ENCODE data around the gene PHF20. TPM values are rescaled to one million over a fixed set of nuclear protein-coding genes. Genes with fewer than 3 reads are reported as not detected.
A peak's percentile ranks its signal among the peaks of the same experiment; 100 is the strongest.

The PHF20 gene
- polyA plus RNA-seq, 1 donor from 2014 or later: 49.2 TPM

DNA sequence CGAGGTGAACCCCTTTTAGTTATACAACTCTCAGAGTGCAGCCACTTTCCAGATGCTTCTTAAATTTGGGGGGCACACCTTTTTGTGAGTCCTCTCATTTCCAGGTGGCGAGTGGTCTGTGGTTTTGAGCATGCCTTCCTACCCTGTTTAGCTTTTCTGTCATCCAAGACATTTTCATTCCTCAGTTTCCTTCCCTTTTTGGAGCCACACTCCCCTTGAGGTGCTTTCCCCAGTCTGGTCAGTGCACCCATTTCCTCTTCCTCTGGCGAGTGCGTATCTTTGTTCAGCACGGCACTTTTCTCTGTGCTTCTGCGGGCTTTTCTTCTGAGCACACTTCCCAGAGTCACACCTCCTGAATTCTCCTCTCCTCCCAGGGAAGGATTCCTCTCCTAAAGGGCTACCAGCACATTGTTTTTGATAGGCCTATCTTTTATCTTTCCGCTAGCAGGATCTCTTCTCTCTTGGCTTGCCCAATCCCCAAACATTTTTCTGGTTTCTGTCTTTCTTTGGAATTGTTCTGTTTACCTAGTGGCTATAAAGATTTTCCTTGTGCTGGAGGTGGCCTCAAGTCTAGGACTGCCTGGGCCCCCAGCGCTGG lies 1.4 kb downstream of the PHF20 start:
- peaks cover 43% of the 10 kb centered on the region for H3K79me2 ChIP-seq (replicated peaks; ENCODE audit: insufficient read depth, low read length)
- no peaks in the 10 kb centered on the region for H4K20me1 ChIP-seq (ENCODE audit: insufficient read depth)
- no peak overlapping the region for H2AFZ ChIP-seq (ENCODE audit: low read depth, low read length)
- no peaks in the 10 kb centered on the region for H3F3A ChIP-seq (ENCODE audit: insufficient read depth, low read length, poor library complexity, severe bottlenecking)
- no peaks in the 10 kb centered on the region for H3K9me3 ChIP-seq (ENCODE audit: low read length)
- H3K27ac ChIP-seq (ENCODE audit: low read length): no peak overlapping the region
- no peaks in the 10 kb centered on the region for H3K36me3 ChIP-seq (ENCODE audit: insufficient read depth, low read length)
- H3K4me2 ChIP-seq (ENCODE audit: low read length): peak overlapping the region; percentile 92
- TF ChIP-seq POLR2AphosphoS5 (IDR thresholded peaks at IDR 0.05): no peak
- TF ChIP-seq, protein P1, sequence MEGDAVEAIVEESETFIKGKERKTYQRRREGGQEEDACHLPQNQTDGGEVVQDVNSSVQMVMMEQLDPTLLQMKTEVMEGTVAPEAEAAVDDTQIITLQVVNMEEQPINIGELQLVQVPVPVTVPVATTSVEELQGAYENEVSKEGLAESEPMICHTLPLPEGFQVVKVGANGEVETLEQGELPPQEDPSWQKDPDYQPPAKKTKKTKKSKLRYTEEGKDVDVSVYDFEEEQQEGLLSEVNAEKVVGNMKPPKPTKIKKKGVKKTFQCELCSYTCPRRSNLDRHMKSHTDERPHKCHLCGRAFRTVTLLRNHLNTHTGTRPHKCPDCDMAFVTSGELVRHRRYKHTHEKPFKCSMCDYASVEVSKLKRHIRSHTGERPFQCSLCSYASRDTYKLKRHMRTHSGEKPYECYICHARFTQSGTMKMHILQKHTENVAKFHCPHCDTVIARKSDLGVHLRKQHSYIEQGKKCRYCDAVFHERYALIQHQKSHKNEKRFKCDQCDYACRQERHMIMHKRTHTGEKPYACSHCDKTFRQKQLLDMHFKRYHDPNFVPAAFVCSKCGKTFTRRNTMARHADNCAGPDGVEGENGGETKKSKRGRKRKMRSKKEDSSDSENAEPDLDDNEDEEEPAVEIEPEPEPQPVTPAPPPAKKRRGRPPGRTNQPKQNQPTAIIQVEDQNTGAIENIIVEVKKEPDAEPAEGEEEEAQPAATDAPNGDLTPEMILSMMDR (IDR thresholded peaks at IDR 0.05; ENCODE audit: poor library complexity, severe bottlenecking): no peak
- TF ChIP-seq EP300 (conservative IDR thresholded peaks at IDR 0.05; ENCODE audit: poor library complexity, severe bottlenecking): no peak
- TF ChIP-seq, protein P2, sequence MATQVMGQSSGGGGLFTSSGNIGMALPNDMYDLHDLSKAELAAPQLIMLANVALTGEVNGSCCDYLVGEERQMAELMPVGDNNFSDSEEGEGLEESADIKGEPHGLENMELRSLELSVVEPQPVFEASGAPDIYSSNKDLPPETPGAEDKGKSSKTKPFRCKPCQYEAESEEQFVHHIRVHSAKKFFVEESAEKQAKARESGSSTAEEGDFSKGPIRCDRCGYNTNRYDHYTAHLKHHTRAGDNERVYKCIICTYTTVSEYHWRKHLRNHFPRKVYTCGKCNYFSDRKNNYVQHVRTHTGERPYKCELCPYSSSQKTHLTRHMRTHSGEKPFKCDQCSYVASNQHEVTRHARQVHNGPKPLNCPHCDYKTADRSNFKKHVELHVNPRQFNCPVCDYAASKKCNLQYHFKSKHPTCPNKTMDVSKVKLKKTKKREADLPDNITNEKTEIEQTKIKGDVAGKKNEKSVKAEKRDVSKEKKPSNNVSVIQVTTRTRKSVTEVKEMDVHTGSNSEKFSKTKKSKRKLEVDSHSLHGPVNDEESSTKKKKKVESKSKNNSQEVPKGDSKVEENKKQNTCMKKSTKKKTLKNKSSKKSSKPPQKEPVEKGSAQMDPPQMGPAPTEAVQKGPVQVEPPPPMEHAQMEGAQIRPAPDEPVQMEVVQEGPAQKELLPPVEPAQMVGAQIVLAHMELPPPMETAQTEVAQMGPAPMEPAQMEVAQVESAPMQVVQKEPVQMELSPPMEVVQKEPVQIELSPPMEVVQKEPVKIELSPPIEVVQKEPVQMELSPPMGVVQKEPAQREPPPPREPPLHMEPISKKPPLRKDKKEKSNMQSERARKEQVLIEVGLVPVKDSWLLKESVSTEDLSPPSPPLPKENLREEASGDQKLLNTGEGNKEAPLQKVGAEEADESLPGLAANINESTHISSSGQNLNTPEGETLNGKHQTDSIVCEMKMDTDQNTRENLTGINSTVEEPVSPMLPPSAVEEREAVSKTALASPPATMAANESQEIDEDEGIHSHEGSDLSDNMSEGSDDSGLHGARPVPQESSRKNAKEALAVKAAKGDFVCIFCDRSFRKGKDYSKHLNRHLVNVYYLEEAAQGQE (IDR thresholded peaks at IDR 0.05; ENCODE audit: borderline replicate concordance): no peak
- no peak for TF ChIP-seq TAF1 (IDR thresholded peaks at IDR 0.05; ENCODE audit: low read depth)
- no peak for TF ChIP-seq SMC3 (conservative IDR thresholded peaks at IDR 0.05; ENCODE audit: poor library complexity)
- TF ChIP-seq EZH2 (IDR thresholded peaks at IDR 0.05; ENCODE audit: borderline replicate concordance, insufficient read depth, low read length, poor library complexity, severe bottlenecking): no peak
- no peak for TF ChIP-seq RAD21 (conservative IDR thresholded peaks at IDR 0.05)
- no peak for TF ChIP-seq MXI1 (conservative IDR thresholded peaks at IDR 0.05; ENCODE audit: poor library complexity, severe bottlenecking)
- no peaks in the 10 kb centered on the region for H3K27me3 ChIP-seq (ENCODE audit: insufficient read depth, low read depth, low read length)
- no peaks in the 10 kb centered on the region for H3K9me2 ChIP-seq (ENCODE audit: insufficient read depth, low read length)
- peak overlapping the region; percentile 72 for H3K9ac ChIP-seq (ENCODE audit: low read length)
- peak overlapping the region; percentile 70 for H3K4me3 ChIP-seq (ENCODE audit: low read length)

DNA sequence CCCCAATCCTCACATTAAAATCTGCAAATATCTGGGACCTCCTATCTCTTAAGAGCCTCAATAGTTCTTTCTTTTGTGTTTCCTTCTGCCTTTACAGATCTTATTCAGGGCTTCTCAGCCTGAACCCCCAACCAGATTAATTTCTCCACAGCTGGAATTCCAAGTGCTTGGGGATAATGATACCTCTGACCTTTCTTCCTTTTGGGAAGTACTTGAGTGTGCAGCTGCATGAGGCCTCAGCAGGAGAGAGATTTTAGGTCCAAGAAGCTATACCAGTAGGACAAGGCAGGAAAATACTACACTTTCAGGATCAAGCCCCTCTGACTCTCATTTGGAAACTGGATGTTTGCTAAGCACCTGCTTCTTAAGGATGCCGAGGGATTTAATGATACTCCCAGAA lies 2.6 kb downstream of the PHF20 start:
- no peak overlapping the region for H3K9ac ChIP-seq (ENCODE audit: low read length)
- no peaks in the 10 kb centered on the region for H3F3A ChIP-seq (ENCODE audit: insufficient read depth, low read length, poor library complexity, severe bottlenecking)
- peaks cover 48% of the 10 kb centered on the region for H3K79me2 ChIP-seq (replicated peaks; ENCODE audit: insufficient read depth, low read length)
- no peak overlapping the region for H2AFZ ChIP-seq (ENCODE audit: low read depth, low read length)
- no peaks in the 10 kb centered on the region for H3K27me3 ChIP-seq (ENCODE audit: insufficient read depth, low read depth, low read length)
- no peaks in the 10 kb centered on the region for H3K9me2 ChIP-seq (ENCODE audit: insufficient read depth, low read length)
- TF ChIP-seq EP300 (conservative IDR thresholded peaks at IDR 0.05; ENCODE audit: poor library complexity, severe bottlenecking) (no peak), SMC3 (conservative IDR thresholded peaks at IDR 0.05; ENCODE audit: poor library complexity) (no peak), EZH2 (IDR thresholded peaks at IDR 0.05; ENCODE audit: borderline replicate concordance, insufficient read depth, low read length, poor library complexity, severe bottlenecking) (no peak), RAD21 (conservative IDR thresholded peaks at IDR 0.05) (no peak)
- TF ChIP-seq, protein P2 (IDR thresholded peaks at IDR 0.05; ENCODE audit: borderline replicate concordance): no peak
- H3K36me3 ChIP-seq (ENCODE audit: insufficient read depth, low read length): no peaks in the 10 kb centered on the region
- no peaks in the 10 kb centered on the region for H3K9me3 ChIP-seq (ENCODE audit: low read length)
- no peak overlapping the region for H3K4me2 ChIP-seq (ENCODE audit: low read length)
- H4K20me1 ChIP-seq (ENCODE audit: insufficient read depth): no peaks in the 10 kb centered on the region
- H3K27ac ChIP-seq (ENCODE audit: low read length): no peak overlapping the region
- H3K4me3 ChIP-seq (ENCODE audit: low read length): peak overlapping the region; percentile 28
